HG02798 (cell line): ENCODE results near the gene SMCP.
A peak's percentile ranks its signal among the peaks of the same experiment; 100 is the strongest.

Source experiments
- ATAC-seq: cut with Tn5 transposase; IDR thresholded peaks from one replicate; pipeline ENCODE4 v1.9.1; 2021; ENCODE audit warnings: mild to moderate bottlenecking; ENCODE audit not compliant: unreplicated experiment, poor library complexity

The SMCP gene

DNA sequence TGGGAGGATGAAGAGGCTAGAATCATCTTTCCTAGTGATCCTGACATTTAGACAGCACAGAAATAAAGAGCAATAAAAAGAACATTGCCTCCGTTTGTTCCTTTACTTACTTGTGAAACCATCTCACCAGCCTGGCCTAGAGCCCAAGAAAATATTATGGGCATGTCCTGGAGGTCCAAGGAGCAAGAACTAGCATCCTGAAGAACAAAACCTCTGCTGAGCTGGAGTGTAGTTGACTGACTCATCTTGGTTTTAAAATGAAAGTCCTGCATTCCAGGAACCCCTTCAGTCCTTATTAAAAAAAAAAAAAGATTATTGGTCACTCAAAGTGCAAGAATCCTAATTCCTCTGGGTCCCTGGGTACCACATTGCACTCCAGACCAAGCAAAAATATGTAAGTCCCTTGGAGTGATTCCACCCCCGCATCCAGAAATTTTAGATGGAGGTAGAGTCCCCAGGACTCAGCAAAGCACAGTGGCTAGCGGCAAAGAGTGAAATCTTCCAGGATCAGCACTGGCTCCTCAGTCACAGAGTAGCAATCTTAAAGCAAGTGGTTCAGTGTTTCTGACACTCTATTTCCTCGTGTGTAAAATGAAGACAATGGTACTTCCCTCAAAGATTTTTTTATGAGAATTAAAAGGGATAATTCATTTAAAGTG lies 7.0 kb downstream of the SMCP start:
- no peak for ATAC-seq

DNA sequence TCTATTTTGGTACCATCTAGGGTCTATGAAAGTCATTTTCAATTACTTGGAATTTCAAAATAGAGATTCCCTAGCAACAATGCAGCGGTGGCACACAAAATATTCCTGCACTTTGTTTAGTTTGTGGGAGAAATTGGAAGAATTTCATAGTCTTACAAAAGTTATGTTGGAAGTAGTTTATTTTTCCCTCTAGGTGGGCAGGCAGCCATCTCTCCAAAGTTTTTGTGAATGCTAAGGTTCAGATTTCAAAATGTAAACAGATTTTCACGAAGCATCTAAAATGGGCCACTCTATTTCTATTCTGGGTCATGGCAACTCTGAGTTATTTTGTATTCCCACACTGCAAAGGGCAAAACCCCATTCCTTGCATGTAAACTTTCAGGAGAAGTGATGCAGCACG lies 8.0 kb downstream of the SMCP start:
- no peak for ATAC-seq

DNA sequence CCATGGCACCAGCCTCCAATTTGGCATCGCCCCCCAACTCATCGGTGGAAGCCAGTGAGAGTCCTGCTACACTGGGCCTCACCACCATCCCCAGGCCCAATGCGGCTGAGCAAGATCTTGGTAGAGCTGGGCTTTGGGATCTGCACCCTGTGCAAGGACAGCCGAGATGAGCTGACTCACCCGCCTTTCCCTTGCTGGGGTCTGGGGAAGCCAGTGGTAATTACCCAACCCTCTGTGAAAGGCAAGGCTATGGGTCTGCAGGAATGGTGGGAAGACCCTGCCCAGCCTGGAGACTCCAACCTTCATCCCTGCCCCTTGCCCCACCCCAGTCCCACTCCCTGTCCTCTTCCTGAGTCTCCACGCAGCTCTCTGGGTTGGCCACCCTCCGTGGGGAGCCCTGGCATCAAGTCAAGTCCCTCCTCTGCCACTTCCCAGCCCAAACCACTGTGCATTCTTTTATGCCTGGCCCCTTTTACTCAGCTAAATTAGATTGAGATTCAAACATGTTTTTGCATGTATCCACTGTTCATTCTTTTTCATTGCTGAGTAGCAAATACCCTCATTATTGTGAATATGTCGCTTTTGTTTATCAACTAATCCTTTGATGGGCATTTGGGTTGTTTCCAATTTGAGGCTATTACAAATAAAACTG lies 8.8 kb downstream of the SMCP start:
- no peak for ATAC-seq

DNA sequence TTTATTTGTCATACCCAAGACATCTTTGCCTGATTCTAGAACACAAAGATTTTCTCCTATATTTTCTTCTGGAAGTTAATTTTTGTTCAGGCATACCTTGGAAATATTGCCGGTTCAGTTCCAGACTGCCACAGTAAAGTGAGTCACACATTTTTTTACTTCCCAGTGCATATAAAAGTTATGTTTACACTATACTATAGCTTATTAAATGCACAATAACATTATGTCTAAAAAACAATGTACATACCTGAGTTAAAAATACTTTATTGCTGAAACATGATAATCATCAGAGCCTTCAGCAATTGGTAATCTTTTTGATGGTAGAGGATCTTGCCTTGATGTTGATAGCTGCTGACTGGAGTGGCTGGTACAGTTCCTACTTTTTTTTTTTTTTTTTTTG lies 10.0 kb downstream of the SMCP start:
- no peak for ATAC-seq

DNA sequence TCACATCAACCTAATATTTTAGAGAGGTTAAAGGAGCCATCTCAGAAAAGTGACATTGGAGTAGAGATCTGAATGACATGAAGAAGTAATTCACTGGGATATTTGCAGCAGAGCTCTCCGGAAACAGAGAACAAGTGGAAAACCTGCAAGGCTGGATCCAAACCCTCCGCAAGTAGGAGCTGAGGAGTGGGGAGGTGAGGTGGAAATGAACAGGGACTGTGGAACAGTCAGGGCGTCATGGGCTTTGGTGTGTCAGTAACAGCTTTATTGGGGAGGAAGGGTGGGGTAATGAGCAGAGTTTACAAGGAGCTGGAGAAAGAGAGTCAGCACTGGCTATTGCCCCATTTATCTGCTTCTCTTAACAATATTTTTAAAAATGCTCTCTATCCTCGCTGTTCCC lies 20.9 kb downstream of the SMCP start:
- no peak for ATAC-seq

DNA sequence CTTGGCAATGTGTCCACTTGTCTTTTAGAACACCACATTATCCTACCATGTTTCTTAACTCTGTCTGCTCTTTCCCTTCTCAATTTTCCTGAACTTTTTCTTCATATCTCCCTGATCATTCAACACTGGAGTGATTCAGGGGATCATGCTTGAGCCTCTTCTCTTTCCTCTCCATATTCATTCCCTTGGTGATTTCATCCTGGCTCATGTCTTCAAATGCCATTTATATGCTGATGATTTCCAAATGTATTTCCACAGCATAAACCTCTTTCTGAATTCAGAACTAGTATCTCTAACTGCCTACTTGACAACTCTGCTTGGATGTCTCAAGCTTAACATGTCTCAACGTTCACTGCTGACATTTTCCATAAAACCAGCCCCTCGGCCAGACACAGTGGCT lies 21.8 kb downstream of the SMCP start:
- ATAC-seq, result no peak

DNA sequence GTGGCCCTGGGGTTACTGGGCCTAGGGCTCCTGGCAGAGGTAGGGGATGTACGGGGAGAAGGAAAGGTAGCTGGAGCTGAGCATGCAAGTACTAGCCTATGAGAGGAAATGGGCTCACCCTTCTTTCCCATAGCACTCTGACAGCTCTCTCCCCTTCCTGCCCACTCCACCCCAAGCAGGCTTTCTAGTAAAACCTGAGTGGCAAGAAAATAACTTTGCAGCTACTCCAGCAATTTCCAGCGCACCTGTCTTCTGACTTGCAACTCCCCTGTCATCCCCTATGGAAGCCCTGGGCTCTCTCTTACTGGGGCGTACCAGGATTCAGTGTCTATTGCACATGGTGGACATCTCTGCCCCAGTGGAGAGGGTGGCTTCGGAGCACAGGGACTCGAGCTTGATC lies 23.5 kb downstream of the SMCP start:
- no peak for ATAC-seq

DNA sequence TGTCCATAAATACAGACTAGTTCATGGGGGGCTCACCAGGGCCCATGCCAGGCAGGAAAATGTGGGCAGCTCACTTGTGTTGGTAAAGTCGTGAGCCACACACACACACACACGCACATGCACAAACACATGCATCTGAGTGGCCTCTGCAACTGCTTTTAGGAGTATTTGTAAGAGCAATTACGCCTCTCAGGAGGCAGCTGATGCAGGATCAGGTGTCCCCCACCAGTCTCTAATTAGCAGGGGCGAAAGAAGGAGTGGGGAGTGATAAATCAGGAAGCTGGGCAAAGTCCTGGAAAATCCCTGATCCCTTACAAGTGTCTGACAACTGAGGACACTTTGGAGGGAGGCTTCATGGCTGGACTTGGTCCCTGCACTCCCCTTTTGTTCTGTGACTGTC lies 24.5 kb downstream of the SMCP start:
- ATAC-seq, result no peak

DNA sequence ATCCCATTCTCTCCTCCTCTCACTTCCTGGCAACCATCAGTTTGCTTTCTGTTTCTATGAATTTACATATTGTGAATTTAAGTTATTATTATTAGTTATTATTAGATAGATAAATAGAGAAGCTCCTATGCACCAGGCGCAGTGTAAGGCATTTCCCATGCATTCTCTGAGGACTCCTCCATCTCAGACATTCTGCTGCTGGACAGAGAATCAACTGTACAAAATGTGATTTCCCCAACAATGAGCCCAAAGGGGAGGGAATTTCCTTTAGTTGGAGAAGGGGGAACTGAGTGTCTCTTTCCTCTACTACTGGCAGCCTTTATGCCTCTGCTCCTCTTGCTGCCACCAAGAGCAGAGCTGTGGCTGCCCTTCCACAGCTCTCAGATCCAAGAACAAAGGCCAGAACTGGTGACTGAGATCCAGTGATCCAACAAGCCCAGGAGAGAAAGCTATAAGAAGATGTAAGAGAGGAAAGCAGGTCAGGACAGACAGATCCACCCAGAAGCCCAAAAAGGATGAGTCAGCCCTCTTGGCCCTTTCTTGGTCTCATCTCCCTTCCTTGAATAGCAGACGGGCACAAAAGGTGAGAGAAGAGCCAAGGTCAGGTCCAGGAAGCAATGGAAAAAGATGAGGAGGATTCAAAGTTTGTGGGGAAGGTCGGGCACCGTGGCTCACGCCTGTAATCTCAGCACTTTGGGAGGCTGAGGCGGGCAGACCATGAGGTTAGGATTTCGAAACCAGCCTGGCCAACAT lies 26.7 kb downstream of the SMCP start:
- ATAC-seq, result no peak

DNA sequence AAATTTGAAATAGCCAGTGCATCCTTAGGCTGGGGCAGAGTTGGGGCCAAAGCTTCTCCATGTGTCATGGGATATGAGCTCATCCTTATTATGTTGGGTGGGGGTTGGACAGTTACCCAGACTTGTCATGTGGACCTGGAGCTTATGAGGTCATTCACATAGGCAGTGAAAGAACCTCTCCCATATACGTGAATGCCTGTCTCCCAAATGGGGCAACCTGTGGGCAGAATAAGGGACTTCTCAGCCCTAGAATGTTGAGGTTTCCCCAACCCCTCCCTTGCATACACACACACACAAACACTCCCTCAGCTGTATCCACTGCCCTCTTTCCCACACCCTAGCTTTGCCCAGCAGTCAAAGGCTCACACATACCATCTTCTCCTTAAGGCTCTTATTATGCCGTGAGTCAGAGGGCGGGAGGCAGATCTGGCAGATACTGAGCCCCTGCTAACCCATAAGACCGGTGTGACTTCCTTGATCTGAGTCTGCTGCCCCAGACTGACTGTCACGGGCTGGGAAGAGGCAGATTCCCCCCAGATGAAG lies 28.0 kb downstream of the SMCP start:
- ATAC-seq, result no peak

DNA sequence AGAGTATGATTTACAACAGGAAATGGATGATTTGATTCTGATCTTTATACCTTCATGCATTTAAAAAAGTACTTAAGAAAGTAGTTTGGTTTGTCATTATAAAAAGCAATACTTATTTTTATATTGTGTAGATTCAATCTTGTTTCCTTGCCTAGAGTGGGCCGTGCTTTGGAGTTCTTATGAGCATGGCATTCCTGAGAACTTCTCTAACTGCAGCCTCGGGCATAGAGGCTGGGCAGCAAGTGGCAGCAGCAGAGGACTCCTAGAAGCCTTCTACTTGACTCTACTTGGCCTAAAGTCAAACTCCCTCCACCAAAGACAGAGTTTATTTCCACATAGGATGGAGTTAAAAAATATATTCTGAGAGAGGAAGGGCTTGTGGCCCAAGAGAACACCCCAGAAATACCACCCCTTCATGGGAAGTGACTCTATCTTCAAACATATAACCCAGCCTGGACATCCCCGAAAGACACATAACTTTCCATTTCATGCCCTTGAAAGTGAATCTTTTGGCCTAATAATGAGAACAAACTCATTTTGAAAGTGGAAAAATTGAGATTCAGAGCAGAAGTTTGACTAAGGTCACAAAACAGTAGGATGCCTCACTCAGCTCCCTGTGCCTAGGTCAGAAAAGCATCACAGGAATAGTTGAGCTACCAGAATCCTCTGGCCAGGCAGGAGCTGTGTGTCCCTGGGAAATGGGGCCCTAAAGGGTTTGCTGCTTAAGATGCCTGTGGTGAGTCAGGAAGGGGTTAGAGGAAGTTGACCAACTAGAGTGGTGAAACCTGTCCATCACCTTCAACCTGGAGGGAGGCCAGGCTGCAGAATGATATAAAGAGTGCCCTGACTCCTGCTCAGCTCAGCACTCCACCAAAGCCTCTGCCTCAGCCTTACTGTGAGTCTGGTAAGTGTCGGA lies 29.8 kb downstream of the SMCP start, which contains the start of gene IVL:
TSS of gene IVL (plus strand) at position 861 of the 916 bp plus-strand sequence. CDS start 1,252 bp downstream, outside the sequence.
- no peak for ATAC-seq

DNA sequence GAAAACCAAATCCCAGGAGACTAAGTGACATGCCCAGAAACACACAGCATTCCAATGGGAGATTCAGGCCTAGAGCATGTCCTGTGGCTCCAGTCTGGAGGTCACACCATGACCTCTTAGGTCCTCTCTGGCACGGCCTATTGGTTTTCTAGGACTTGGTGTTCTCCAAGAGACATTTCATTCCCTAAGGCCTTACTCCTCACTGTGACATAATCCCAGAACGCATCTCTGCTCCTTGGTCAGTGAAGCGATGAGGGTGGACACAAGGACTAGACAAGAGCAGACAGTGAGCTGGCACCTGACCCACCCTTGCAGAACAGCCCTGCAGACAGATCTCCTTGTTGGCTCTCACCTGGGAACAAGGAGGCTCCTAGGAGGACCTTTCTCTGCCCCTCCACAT lies 31.1 kb downstream of the SMCP start:
- no peak for ATAC-seq

DNA sequence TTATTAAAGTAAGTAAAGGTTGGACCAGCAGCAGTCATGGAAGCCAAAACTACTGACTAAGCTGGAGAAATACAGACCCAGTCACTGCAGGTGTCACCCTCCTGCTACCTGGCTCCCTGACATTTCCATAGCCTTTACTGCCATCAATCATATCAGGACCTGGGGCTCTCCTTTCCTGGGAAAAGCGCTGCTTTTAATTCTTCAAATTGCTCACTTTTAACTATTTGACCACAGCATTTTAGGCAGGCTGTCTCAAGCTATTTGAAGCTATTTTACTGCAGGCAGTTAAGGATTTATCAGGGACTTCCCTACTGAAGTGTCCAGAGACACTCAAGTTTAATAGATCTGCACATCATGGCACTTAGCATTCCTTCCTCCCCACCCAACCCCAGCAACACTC lies 34.3 kb downstream of the SMCP start:
- no peak for ATAC-seq

DNA sequence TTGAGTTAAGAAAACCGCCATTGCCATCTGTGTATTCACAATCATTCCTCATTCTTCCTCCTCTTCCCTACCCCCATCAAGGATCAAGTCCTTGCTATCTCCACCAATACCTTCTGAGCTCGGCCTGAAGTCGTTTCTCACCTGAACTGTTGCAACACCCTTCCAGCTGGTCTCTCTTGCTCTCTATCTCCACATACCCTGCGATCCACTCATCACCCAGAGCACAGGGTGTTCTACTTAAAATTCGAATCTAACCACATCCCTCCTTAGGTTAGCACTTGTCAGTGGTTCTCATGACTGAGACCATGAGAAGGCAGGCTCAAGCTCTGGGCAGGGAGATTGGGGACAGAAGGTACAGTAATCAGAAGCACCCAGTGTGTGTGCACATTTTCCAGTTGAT lies 34.8 kb downstream of the SMCP start:
- ATAC-seq, result no peak

DNA sequence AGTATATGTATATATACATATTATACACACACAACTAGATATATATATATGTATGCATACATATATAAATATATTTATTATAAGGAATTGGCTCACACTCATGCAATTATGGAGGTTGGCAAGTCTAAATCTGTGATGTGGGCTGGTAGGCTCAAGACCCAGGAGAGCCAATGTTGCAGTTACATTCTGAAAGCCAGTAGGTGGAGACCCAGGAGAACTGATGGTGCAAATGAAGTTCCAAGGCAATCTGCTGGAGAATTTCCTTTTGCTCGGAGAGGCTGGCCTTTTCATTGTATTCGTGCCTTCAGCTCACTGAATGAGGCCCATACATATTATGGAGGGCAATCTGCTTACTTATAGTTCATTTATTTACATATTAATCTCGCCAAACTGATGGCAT lies 39.7 kb downstream of the SMCP start:
- ATAC-seq, result no peak

DNA sequence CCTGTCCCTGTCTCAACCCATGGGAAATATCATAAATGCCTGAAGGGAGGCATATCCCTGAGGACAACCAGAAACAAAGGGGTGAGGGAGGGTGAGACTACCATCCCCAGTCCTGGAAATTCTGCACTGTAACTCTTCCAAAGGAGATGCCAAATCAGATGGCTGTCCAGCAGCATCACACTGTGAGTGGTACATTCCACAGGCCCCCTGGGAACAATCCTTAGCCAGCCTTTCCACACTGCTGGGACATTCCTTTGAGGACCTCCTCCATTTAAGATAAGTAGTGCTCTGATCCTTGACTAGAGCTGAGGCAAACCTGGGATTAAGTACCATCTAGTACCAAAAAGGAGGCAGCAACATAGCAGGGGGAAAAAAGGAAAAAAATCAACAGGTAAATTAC lies 40.9 kb downstream of the SMCP start:
- ATAC-seq, result no peak

DNA sequence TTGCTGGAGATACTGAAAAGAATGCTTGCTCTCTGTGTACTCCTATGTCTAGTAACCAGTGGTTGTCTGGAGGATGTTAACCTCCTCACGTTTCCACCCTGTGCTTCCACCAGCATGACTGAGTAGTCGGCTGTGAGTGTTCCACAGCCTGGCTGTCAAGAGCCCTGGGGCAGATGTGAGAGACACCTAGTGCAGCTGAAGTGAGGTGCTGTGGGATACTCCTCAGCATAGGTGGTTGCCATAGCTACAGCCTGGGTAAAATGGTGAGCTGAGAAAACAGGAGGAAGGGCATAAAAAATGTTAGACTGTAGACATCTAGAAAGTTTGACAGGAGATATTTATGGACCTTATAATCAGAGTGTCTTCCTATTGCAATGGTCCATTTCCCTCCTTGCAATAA lies 46.1 kb downstream of the SMCP start:
- no peak for ATAC-seq

DNA sequence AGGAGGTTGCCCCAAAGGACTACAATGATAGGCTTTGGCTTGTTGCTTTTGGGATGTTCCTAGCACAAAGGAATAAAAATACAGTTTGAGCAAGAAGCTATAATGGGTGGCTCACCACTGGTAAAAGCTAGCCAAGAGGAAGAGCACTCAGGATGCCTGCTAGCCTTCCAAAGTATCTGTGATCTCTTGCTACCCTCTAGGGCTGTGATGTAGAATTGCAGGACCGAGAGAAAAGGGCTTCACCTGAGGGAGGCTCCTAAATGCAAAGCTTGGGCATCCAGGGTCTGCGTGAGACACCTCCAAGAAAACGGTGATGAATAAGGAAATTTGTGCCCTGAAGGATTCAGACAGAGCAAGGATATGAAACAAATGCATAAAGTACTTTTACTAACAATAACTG lies 48.0 kb downstream of the SMCP start:
- peak; percentile 66 for ATAC-seq

DNA sequence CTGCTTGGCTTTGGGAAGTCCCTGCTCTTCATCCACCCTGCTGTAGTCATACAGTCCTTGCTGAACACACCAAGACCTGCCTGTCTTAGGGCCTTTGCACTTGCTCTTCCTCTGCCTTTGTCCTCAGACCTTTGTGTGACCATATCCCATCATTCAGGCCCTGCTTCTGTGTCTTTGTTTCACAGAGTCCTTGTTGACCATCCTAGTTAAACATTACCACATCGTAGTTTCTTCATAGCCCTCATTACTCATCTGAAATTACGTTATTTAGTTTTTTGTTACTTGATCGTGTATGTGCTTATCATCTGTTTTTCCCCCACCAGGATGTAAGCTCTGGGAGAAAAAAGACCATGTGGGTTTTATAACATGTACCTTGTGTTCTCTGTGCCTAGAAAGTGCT lies 50.5 kb downstream of the SMCP start:
- no peak for ATAC-seq

DNA sequence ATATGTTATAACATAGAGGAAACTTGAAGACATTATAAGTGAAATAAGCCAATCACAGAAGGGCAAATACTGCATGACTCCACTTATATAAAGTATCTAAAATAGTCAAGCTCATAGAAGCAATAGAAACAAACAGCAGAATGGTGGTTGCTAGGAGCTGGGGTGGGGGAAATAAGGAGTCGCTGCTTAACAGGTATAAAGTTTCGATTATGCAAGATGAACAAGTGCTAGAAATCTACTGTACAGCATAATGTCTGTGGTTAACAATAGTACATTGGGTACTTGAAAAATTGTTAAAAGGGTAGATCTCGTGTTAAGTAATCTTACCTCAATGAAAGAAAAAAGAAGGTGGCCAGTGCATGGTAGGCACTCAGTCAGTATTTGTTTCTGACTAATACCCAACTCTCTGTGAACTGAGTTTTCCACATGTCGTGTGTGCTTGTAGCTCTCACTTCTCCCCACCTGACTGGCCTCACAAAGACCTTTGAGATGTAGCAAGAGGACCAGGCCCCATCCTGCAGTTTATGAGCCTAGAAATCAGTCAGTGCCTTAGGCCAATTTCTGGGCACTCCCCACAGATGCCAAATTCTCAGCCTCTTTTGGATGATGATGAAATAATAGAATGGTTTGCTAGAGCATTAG lies 54.2 kb downstream of the SMCP start:
- ATAC-seq, result no peak
